Measurements from ENCODE around the gene LSAMP. TPM values are rescaled to one million over a fixed set of nuclear protein-coding genes. Genes with fewer than 3 reads are reported as not detected.

Gene LSAMP
- total and polyA plus RNA-seq, 9 of the 15 experiments (the other 6 are each of a cell fraction or from before 2014, with no cell fraction given): 0.09 to 0.11 TPM; not detected in 7

DNA sequence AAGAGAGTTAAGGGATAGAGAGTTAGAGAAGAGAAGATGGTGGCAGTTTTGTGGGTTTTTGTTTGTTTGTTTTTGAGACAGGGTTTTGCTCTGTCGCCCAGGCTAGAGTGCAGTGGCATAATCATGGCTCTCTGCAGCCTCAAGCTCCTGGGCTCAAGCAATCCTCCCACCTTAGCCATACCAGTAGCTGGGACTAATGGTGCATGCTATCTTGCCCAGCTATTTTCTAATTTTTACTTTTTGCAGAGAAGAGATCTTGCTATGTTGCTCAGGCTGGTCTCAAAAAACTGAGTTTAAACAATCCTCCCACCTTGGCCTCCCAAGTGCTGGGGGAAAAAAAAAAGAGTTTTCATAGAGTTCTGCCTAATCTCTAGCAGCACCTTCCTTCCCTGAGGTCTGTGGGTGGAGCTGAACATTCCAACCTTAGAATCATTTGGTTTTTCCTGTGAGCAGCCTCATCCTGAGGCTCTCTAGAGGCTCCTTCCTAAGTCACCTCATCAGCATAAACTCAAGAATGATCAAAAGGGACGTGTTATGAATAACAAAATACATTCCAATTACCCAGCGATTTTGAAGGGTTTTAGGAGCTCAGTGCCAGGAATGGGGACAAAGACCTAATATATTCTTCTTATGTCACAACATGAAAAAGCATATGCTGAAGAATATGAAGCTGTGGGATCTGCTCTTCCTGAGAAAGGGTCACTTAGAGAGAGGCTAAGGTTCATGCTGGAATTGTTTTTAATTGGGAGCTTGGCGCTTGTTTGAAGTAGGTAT lies 180.6 kb downstream of the LSAMP start (continued):
- TF ChIP-seq, protein P1, sequence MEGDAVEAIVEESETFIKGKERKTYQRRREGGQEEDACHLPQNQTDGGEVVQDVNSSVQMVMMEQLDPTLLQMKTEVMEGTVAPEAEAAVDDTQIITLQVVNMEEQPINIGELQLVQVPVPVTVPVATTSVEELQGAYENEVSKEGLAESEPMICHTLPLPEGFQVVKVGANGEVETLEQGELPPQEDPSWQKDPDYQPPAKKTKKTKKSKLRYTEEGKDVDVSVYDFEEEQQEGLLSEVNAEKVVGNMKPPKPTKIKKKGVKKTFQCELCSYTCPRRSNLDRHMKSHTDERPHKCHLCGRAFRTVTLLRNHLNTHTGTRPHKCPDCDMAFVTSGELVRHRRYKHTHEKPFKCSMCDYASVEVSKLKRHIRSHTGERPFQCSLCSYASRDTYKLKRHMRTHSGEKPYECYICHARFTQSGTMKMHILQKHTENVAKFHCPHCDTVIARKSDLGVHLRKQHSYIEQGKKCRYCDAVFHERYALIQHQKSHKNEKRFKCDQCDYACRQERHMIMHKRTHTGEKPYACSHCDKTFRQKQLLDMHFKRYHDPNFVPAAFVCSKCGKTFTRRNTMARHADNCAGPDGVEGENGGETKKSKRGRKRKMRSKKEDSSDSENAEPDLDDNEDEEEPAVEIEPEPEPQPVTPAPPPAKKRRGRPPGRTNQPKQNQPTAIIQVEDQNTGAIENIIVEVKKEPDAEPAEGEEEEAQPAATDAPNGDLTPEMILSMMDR (IDR thresholded peaks at IDR 0.05 in 2 of 3, conservative IDR thresholded peaks at IDR 0.05 in 1 of 3; ENCODE audit: insufficient read depth in 2 of 3, low read depth in 1 of 3, low read length in 3 of 3): no peak
- TF ChIP-seq THRB (CRISPR knock-in tag; conservative IDR thresholded peaks at IDR 0.05): no peak
- no peak for TF ChIP-seq CBFA2T2 (conservative IDR thresholded peaks at IDR 0.05)
- TF ChIP-seq MXI1 (IDR thresholded peaks at IDR 0.05; ENCODE audit: low read depth, low read length): no peak
- no peak for TF ChIP-seq ZBED1 (IDR thresholded peaks at IDR 0.05)
- no peak for TF ChIP-seq U2AF1 (optimal IDR thresholded peaks at IDR 0.05; ENCODE audit: low read depth, low read length)
- TF ChIP-seq ZC3H8 (IDR thresholded peaks at IDR 0.05): no peak
- TF ChIP-seq ZNF384 (IDR thresholded peaks at IDR 0.05; ENCODE audit: low read depth, low read length): no peak
- TF ChIP-seq, protein P2, sequence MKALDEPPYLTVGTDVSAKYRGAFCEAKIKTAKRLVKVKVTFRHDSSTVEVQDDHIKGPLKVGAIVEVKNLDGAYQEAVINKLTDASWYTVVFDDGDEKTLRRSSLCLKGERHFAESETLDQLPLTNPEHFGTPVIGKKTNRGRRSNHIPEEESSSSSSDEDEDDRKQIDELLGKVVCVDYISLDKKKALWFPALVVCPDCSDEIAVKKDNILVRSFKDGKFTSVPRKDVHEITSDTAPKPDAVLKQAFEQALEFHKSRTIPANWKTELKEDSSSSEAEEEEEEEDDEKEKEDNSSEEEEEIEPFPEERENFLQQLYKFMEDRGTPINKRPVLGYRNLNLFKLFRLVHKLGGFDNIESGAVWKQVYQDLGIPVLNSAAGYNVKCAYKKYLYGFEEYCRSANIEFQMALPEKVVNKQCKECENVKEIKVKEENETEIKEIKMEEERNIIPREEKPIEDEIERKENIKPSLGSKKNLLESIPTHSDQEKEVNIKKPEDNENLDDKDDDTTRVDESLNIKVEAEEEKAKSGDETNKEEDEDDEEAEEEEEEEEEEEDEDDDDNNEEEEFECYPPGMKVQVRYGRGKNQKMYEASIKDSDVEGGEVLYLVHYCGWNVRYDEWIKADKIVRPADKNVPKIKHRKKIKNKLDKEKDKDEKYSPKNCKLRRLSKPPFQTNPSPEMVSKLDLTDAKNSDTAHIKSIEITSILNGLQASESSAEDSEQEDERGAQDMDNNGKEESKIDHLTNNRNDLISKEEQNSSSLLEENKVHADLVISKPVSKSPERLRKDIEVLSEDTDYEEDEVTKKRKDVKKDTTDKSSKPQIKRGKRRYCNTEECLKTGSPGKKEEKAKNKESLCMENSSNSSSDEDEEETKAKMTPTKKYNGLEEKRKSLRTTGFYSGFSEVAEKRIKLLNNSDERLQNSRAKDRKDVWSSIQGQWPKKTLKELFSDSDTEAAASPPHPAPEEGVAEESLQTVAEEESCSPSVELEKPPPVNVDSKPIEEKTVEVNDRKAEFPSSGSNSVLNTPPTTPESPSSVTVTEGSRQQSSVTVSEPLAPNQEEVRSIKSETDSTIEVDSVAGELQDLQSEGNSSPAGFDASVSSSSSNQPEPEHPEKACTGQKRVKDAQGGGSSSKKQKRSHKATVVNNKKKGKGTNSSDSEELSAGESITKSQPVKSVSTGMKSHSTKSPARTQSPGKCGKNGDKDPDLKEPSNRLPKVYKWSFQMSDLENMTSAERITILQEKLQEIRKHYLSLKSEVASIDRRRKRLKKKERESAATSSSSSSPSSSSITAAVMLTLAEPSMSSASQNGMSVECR (CRISPR knock-in tag; IDR thresholded peaks at IDR 0.05): no peak
